Measurements from ENCODE around the gene OR6B1.
"Not testable (repeated sequence)": the region's sequence is repeated elsewhere in the genome, so short reads cannot be mapped to it uniquely, and the experiment has no call there.

Gene OR6B1

DNA sequence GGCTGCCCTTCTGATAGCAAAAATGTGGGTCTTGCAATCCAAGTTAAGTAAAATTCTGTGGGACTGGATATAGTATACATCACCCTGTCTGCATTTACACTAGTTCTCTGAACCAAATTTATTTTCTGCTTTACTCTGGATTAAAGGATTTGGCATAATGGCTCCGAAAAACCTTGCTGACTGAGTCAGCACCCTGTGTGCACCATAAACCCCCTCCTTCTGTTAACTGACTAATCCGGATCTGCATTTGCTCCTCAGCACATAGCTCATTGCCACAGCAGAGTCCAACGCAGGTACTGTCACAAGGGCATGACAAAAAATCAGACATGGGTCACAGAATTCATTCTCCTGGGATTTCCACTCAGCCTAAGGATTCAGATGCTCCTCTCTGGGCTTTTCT, 50.0 kb downstream of the OR6B1 start:
- DNase-seq, result no peak

DNA sequence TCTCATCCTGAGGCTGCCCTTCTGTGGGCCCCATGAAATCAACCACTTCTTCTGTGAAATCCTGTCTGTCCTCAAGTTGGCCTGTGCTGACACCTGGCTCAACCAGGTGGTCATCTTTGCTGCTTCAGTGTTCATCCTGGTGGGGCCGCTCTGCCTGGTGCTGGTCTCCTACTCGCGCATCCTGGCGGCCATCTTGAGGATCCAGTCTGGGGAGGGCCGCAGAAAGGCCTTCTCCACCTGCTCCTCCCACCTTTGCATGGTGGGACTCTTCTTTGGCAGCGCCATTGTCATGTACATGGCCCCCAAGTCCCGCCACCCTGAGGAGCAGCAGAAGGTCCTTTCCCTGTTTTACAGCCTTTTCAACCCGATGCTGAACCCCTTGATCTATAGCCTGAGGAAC, 50.8 kb downstream of the OR6B1 start:
- not testable (repeated sequence) for DNase-seq

DNA sequence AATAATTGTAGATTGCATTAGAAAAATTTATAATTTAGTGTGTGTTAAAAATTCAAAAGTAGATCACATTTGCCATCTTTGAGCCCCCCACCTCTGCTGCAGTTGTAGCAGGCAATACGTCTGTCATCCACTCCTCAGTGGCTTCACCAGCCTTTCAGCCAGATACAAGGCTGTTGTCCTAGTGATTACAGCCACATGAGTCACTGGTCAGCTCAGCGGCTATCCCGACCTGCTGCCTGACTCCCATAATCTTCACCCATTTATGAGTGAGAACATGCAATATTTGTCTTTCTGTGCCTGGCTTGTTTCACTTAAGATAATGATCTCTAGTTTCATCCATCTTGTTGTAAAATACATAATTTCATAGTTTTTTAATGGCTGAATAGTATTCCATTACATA, 57.8 kb downstream of the OR6B1 start:
- no peak for DNase-seq

All from activated CD4-positive, alpha-beta T cell treated with anti-CD3 and anti-CD28 coated beads for 48 hours (primary cell).